H1 (cell line): ENCODE measurements around the gene HYDIN. TPM values are rescaled to one million over a fixed set of nuclear protein-coding genes. Genes with fewer than 3 reads are reported as not detected.
"Not testable (repeated sequence)": the region's sequence is repeated elsewhere in the genome, so short reads cannot be mapped to it uniquely, and the experiment has no call there.

Source experiments
- CTCF ChIA-PET: fragments of 300-600 bp; sonication (Branson Sonifier 250); formaldehyde crosslinking; loops from one replicate; lab custom pipeline; 2021; ENCODE audit not compliant: partially characterized antibody; lab: Charles Lee
- POLR2A ChIA-PET: fragments of 300-600 bp; sonication (Branson Sonifier 250); formaldehyde crosslinking; loops from one replicate; lab custom pipeline; 2021; ENCODE audit warnings: inconsistent platforms; ENCODE audit not compliant: partially characterized antibody; lab: Charles Lee
- DNase-seq, 2 experiments: peaks; one replicate each; pipeline versions ENCODE4 v3.0.0 to v3.0.0-alpha.2; 2010 to 2022; ENCODE audit warnings: low spot score in 2 of 2, low read depth in 1 of 2, mixed read lengths in 1 of 2
- FAIRE-seq: peaks from 2 replicates; lab custom pipeline; 2011; peaks lifted over from hg19 to GRCh38; lab: Jason Lieb, UNC
- H2AFZ ChIP-seq: 2 replicates; pipeline ENCODE4 v1.8.1; 2012; ENCODE audit warnings: low read length, inconsistent platforms
- H2AK5ac ChIP-seq: 2 replicates; pipeline ENCODE4 v1.6.1; 2013; ENCODE audit warnings: low read depth, low read length
- H2BK120ac ChIP-seq: replicated peaks from 2 replicates; pipeline ENCODE3; 2013; ENCODE audit warnings: low read depth, low read length, inconsistent platforms
- H2BK12ac ChIP-seq: 2 replicates; pipeline ENCODE4 v1.6.1; 2013; ENCODE audit warnings: low read depth, low read length
- H2BK15ac ChIP-seq: 2 replicates; pipeline ENCODE4 v1.6.1; 2013; ENCODE audit warnings: low read length
- H2BK20ac ChIP-seq: 2 replicates; pipeline ENCODE4 v1.6.1; 2013; ENCODE audit warnings: low read length
- H2BK5ac ChIP-seq: 2 replicates; pipeline ENCODE4 v1.6.1; 2013; ENCODE audit warnings: low read depth, low read length
- H3K14ac ChIP-seq: 2 replicates; pipeline ENCODE4 v1.6.1; 2013; ENCODE audit warnings: inconsistent platforms; ENCODE audit not compliant: insufficient read length
- H3K18ac ChIP-seq: 2 replicates; pipeline ENCODE4 v1.6.1; 2013; ENCODE audit warnings: low read length; ENCODE audit errors: extremely low read depth
- H3K23ac ChIP-seq: 2 replicates; pipeline ENCODE4 v1.6.1; 2013; ENCODE audit warnings: inconsistent platforms; ENCODE audit not compliant: insufficient read length
- H3K23me2 ChIP-seq: 2 replicates; pipeline ENCODE4 v1.6.1; 2013; ENCODE audit warnings: low read depth, low read length
- H3K27ac ChIP-seq: 2 replicates; pipeline ENCODE4 v1.6.1; 2011; ENCODE audit warnings: low read depth, low read length, inconsistent platforms
- H3K27me3 ChIP-seq, 4 experiments: replicated peaks in 1 of 4; 1 replicate in 1 of 4; 2 replicates in 3 of 4; pipeline versions ENCODE4 v1.6.1 to v1.8.1; 2011 to 2013; ENCODE audit warnings: low read length in 3 of 4, mild to moderate bottlenecking in 3 of 4, inconsistent platforms in 2 of 4, mixed read lengths in 2 of 4, moderate library complexity in 1 of 4; ENCODE audit not compliant: control insufficient read depth in 3 of 4, insufficient read depth in 3 of 4; ENCODE audit errors: extremely low read depth in 1 of 4
- H3K36me3 ChIP-seq, 4 experiments: 2 replicates each; pipeline versions ENCODE4 v1.6.1 to v1.8.1; 2011 to 2013; ENCODE audit warnings: mild to moderate bottlenecking in 4 of 4, low read length in 3 of 4, moderate library complexity in 2 of 4, control low read depth in 1 of 4, inconsistent platforms in 1 of 4; ENCODE audit not compliant: insufficient read depth in 4 of 4, control insufficient read depth in 2 of 4
- H3K4ac ChIP-seq: replicated peaks from 2 replicates; pipeline ENCODE3; 2013; ENCODE audit warnings: low read length, low read depth, mixed read lengths, inconsistent platforms; ENCODE audit not compliant: insufficient read length
- H3K4me1 ChIP-seq, 4 experiments: replicated peaks in 1 of 4; 1 replicate in 1 of 4; 2 replicates in 3 of 4; pipeline versions ENCODE4 v1.6.1 to v1.8.1; 2011 to 2013; ENCODE audit warnings: low read length in 3 of 4, inconsistent platforms in 2 of 4, mixed read lengths in 1 of 4; ENCODE audit not compliant: insufficient read depth in 4 of 4, control insufficient read depth in 3 of 4
- H3K4me2 ChIP-seq, 2 experiments: 2 replicates each; pipeline versions ENCODE4 v1.6.1 to v1.8.1; 2011 to 2013; ENCODE audit warnings: low read depth in 2 of 2, low read length in 2 of 2, control low read depth in 1 of 2, inconsistent platforms in 1 of 2, mild to moderate bottlenecking in 1 of 2; ENCODE audit not compliant: insufficient read depth in 1 of 2
- H3K4me3 ChIP-seq, 4 experiments: fragments of 200-600, 300-600 bp in 1 of 4; sonication (generic), shearing (Covaris generic), sonication (Bioruptor Twin) in 1 of 4; 2 replicates each; pipeline versions ENCODE4 v1.5.1 to v1.8.1; 2011 to 2016; ENCODE audit warnings: low read length in 4 of 4, low read depth in 3 of 4, control low read depth in 2 of 4, inconsistent platforms in 2 of 4, mild to moderate bottlenecking in 2 of 4, mixed read lengths in 1 of 4, moderate library complexity in 1 of 4; ENCODE audit not compliant: insufficient read depth in 2 of 4; ENCODE audit errors: extremely low read depth in 1 of 4
- H3K56ac ChIP-seq: replicated peaks from 2 replicates; pipeline ENCODE3; 2013; ENCODE audit warnings: low read depth, mild to moderate bottlenecking, mixed read lengths, low read length, inconsistent platforms; ENCODE audit not compliant: insufficient read length
- H3K79me1 ChIP-seq: 2 replicates; pipeline ENCODE4 v1.6.1; 2013; ENCODE audit warnings: low read depth, low read length, control low read depth
- H3K79me2 ChIP-seq, 2 experiments: 2 replicates each; pipeline versions ENCODE4 v1.6.1 to v1.8.1; 2012 to 2013; ENCODE audit warnings: low read length in 2 of 2, mild to moderate bottlenecking in 2 of 2, inconsistent platforms in 1 of 2; ENCODE audit not compliant: insufficient read depth in 2 of 2, control insufficient read depth in 1 of 2
- H3K9ac ChIP-seq, 4 experiments: replicated peaks in 1 of 4; 1 replicate in 1 of 4; 2 replicates in 3 of 4; pipeline versions ENCODE4 v1.6.1 to v1.8.1; 2011 to 2013; ENCODE audit warnings: low read depth in 3 of 4, low read length in 3 of 4, control low read depth in 2 of 4, mild to moderate bottlenecking in 2 of 4, moderate library complexity in 2 of 4, inconsistent platforms in 1 of 4; ENCODE audit errors: extremely low read depth in 1 of 4
- H3K9me3 ChIP-seq, 2 experiments: 2 replicates each; pipeline versions ENCODE4 v1.6.1 to v1.8.1; 2012 to 2013; ENCODE audit warnings: mild to moderate bottlenecking in 2 of 2, moderate library complexity in 2 of 2, control low read depth in 1 of 2, inconsistent platforms in 1 of 2, low read depth in 1 of 2, low read length in 1 of 2, mixed read lengths in 1 of 2; ENCODE audit not compliant: insufficient read depth in 2 of 2
- H4K20me1 ChIP-seq, 2 experiments: replicated peaks in 1 of 2; 2 replicates each; pipeline versions ENCODE3 to v1.8.1; 2011 to 2013; ENCODE audit warnings: inconsistent platforms in 2 of 2, low read length in 2 of 2, mild to moderate bottlenecking in 1 of 2; ENCODE audit not compliant: insufficient read depth in 2 of 2, control insufficient read depth in 1 of 2
- H4K5ac ChIP-seq: 2 replicates; pipeline ENCODE4 v1.6.1; 2013; ENCODE audit warnings: low read length, low read depth, mixed read lengths, inconsistent platforms; ENCODE audit not compliant: insufficient read length
- H4K8ac ChIP-seq: 2 replicates; pipeline ENCODE4 v1.8.0; 2013; ENCODE audit warnings: mild to moderate bottlenecking, moderate library complexity, low read length, inconsistent platforms; ENCODE audit not compliant: insufficient read depth; ENCODE audit errors: extremely low read depth
- H4K91ac ChIP-seq: replicated peaks from 2 replicates; pipeline ENCODE3; 2013; ENCODE audit warnings: low read length, mixed read lengths, inconsistent platforms; ENCODE audit not compliant: insufficient read length
- WGBS, 2 experiments: shearing (Covaris generic) in 1 of 2; methylation state at CpG; one replicate each; pipeline versions ENCODE4 v1.1.6 to v1.1.7; 2013 to 2015; ENCODE audit warnings: low lambda C conversion rate in 2 of 2, mixed read lengths in 2 of 2, inconsistent platforms in 1 of 2, low coverage in 1 of 2, missing lambda C conversion rate in 1 of 2; ENCODE audit not compliant: insufficient replicate concordance in 2 of 2, insufficient coverage in 1 of 2, insufficient read length in 1 of 2; ENCODE audit errors: extremely low coverage in 1 of 2, missing lambda C conversion rate in 1 of 2; 5-methylcytosine and 5-hydroxymethylcytosine counted together
- polyA plus RNA-seq, 7 experiments: library from polyadenylated mRNA; depleted of rRNA in 3 of 7; stranded (reverse) in 5 of 7; unstranded in 2 of 7; fragments of >200 nt in 5 of 7; fragments of 200-250 nt in 2 of 7; gene quantifications; 1 replicate in 5 of 7; 2 replicates in 1 of 7; 4 replicates in 1 of 7; pipeline versions ENCODE4 v1.2.1 to v1.2.3, GENCODE V29; 2011 to 2013; ENCODE audit warnings: missing spikeins in 2 of 7, mixed read lengths in 2 of 7
- total RNA-seq: library from RNA; stranded (reverse); fragmentation: NEBNext Ultra II Directional; extraction: Animal tissue kit (Norgen Biotek cat#: 25700); gene quantifications from 2 replicates; pipeline ENCODE4 v1.2.1, GENCODE V29; 2021

HYDIN gene
- total and polyA plus RNA-seq, 2 of the 8 experiments (the other 6 are each of a cell fraction or from before 2014, with no cell fraction given) = 1.1 to 1.8 TPM

DNA sequence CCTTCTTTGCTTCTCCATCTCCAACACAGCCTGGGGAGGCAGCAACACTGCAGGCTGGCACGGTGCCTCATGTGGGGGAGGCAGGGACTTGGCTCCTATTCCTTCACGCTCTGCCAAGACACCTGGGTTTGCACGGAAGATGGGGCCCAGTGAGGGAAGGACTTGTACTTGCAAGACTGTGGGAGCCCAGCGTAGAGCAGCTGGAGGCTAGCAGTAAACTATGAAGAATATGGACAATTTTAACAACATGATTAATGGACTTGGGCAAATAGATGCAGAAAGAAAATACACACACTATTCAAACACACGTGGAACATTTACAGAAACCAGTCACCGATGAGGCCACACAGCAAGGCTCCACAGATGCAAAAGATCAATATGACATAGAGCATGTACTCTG lies 308.4 kb downstream of the HYDIN start:
- H3K79me1 ChIP-seq, H3K4me1 ChIP-seq, H2AK5ac ChIP-seq, H3K27me3 ChIP-seq, H3K36me3 ChIP-seq, H2BK120ac ChIP-seq, H3K4ac ChIP-seq, H4K5ac ChIP-seq, H3K14ac ChIP-seq, H2AFZ ChIP-seq, H3K4me3 ChIP-seq, H3K23ac ChIP-seq, H3K79me2 ChIP-seq, H4K20me1 ChIP-seq, H3K9ac ChIP-seq, FAIRE-seq, H3K27ac ChIP-seq, CTCF ChIA-PET, H4K91ac ChIP-seq, H3K4me2 ChIP-seq, H3K56ac ChIP-seq, H4K8ac ChIP-seq, POLR2A ChIA-PET, H2BK12ac ChIP-seq, H2BK5ac ChIP-seq, H2BK20ac ChIP-seq, H3K9me3 ChIP-seq, H3K23me2 ChIP-seq, H3K18ac ChIP-seq, DNase-seq, H2BK15ac ChIP-seq: not testable (repeated sequence)
- WGBS, 2 experiments = 91% methylated on average over 5 of the region's 6 CpGs; no CpG with 5 or more reads in 1 of the 2 experiments

DNA sequence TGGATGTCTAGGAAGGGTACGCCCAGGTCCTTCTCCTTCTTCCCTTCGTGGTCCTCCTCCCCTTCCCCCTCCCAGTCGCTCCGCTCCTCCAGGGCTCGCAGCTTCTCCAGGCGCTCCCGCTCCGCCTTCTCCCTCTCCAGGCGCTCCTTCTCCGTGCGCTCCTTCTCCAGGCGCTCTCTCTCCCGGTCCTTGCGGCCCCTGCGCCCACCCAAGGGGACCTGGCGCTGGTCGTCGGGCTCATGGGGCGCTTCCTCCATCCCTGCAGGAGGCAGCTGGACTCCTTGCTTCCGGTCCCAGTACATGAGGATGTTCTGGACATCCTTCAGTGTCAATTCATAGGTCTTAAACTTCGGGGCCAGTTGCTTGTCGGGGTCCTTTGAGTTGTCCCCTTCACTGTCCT lies 309.9 kb downstream of the HYDIN start:
- H3K27me3 ChIP-seq, H3K4ac ChIP-seq, H3K27ac ChIP-seq, FAIRE-seq, H3K4me2 ChIP-seq, H3K14ac ChIP-seq, H3K36me3 ChIP-seq, H4K8ac ChIP-seq, DNase-seq, H2BK120ac ChIP-seq, CTCF ChIA-PET, H2BK20ac ChIP-seq, H4K5ac ChIP-seq, H3K79me1 ChIP-seq, H4K20me1 ChIP-seq, H3K23me2 ChIP-seq, H2AFZ ChIP-seq, H4K91ac ChIP-seq, H3K79me2 ChIP-seq, H2AK5ac ChIP-seq, H3K56ac ChIP-seq, H3K9ac ChIP-seq, H2BK5ac ChIP-seq, H2BK12ac ChIP-seq, H2BK15ac ChIP-seq, H3K9me3 ChIP-seq, H3K18ac ChIP-seq, H3K4me3 ChIP-seq, POLR2A ChIA-PET, H3K4me1 ChIP-seq, H3K23ac ChIP-seq: not testable (repeated sequence)
- 96% methylated on average over 17 of the region's 22 CpGs; no CpG with 5 or more reads in 1 of the 2 experiments for WGBS, 2 experiments
